ENCODE data around the gene SLC22A5.

DNA sequence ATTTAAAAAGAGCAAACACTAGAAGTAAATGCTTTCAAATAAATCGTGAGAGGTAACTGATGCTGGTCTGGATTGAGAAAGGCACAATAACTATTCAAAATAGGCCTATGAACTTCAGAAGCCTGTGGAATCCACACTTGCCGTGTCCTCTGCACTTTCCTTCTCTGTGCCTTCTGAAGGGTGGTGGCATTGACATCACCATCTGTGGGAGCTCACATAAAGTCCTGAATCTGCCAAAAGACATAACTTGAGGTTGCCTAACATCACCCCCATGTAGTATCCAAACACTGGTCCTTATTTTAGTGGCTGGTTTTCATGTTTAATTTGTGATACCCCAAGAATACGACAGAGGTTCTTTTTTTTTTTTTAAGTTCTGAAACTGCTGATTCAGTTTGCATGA is 61.2 kb downstream of the SLC22A5 start:
- TF ChIP-seq, protein P1, sequence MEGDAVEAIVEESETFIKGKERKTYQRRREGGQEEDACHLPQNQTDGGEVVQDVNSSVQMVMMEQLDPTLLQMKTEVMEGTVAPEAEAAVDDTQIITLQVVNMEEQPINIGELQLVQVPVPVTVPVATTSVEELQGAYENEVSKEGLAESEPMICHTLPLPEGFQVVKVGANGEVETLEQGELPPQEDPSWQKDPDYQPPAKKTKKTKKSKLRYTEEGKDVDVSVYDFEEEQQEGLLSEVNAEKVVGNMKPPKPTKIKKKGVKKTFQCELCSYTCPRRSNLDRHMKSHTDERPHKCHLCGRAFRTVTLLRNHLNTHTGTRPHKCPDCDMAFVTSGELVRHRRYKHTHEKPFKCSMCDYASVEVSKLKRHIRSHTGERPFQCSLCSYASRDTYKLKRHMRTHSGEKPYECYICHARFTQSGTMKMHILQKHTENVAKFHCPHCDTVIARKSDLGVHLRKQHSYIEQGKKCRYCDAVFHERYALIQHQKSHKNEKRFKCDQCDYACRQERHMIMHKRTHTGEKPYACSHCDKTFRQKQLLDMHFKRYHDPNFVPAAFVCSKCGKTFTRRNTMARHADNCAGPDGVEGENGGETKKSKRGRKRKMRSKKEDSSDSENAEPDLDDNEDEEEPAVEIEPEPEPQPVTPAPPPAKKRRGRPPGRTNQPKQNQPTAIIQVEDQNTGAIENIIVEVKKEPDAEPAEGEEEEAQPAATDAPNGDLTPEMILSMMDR (IDR thresholded peaks at IDR 0.05) = no peak
- no peak for TF ChIP-seq POLR2AphosphoS5 (IDR thresholded peaks at IDR 0.05)

Data from breast epithelium (tissue), 3 donors.